NCI-H1417 (cell line): ENCODE data around the gene TBKBP1.

Source experiments
- DNase-seq, 3 experiments: peaks; one replicate each; lab custom pipeline; 2025; lab: John Stamatoyannopoulos, UW

The TBKBP1 gene

DNA sequence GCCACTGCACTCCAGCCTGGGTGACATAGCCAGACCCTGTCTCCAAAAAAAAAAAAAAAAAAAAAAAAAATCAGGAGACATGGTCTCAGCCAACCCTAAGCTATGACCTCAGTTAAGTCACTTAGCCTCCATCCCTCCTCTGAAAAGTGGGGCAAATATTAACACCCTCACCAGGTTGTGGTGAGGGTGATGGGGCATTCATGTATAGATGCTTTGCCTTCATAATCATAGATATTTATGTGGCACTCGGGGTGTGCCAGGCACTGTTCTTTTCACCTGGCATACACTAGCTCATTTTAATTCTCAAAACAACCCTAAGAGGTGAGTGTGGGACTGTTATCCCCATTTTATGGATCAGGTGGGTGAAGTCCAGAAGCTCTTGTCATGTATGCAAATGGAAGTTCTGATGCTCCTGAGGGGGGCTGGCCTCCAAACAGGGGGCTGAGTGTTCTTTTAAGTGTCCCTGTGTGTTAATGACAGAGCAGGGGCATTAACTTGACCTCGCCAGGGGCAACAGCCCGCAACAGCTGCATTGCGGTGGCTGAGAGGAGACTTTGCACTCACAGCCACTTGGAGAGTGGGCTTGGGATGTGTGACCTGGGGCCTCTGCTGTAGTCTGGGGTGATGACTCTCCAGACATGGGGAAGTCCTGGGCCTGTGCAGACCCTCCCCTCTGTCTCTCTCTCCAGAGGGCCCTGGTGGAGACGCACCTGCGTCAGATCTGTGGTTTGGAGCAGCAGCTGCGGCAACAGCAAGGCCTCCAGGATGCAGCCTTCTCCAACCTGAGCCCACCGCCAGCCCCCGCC is 4.1 kb downstream of the TBKBP1 start:
- no peak for DNase-seq

GRCh38 chr17:47698749-47699535 is 5.0 kb downstream of the TBKBP1 start:
- DNase-seq = peak; percentile 23 to 64 (median 52)

- no peak for DNase-seq
Measured at GRCh38 chr17:47699536-47699840, 5.5 kb downstream of the TBKBP1 start.

DNA sequence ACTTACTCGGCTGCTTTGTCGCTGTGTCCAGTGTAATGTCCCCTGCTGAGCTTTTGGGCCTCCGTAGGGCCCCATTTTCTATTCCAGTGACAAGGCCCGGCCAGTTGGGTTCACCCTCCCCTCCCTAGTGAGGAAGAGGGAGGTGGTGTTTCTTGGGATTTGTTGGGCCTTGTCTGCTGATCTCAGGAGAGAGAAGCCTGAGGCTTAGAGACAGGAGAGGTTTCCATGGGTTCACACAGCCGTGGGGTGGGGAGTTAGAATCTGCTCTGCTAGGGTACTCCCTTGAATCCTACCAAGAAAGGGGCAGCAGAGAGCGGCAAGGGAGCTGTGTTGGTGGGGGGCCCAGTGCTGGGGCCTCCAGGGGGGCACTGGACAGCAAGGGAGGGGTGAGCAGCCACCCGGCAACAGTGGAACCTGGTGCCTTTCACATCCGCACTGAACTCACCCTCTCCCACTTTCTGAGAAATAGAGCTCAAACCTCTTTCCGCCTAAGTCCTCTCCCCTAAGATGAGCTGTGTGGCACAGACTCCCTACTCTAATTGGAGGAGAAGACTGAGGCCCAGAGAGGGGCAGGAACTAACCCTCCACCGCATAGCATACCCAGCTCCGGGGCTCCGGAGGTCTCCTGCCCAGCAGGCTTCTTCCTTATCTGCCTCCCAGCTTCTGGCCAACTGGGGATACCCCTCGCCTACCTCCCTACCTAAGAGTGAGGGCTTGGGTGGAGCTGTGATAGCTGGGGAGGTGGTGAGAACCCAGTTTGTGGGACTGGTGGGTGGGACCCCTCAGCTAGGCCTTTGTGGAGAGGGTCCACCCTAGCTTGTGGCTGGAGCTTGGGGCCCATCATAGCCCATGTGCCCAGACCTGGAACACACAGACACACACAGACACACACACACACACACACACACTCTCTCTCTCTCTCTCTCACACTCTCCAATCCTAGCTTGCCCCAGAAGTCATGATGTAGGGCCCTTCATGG is 6.8 kb downstream of the TBKBP1 start:
- no peak for DNase-seq

DNA sequence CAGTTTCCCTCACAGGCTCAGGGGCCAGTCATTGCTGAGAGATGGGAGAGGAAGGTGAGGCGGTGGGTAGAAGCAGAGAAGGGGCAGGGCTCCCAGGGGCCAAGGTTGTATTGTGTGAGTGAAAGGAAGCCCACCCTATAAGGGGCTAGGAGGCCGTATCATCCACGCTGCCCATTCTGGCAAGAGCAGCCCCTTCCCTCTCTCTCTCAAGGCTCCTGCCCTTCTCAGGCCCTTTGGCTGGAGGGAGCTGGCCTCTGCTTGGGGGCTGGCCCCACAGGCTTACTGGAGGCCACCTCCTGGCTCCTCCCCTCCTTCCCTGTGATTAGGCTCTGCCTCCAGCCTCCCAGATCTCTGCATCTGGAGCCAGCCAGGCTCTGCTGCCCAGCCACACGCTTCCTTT is 7.6 kb downstream of the TBKBP1 start:
- no peak for DNase-seq

DNA sequence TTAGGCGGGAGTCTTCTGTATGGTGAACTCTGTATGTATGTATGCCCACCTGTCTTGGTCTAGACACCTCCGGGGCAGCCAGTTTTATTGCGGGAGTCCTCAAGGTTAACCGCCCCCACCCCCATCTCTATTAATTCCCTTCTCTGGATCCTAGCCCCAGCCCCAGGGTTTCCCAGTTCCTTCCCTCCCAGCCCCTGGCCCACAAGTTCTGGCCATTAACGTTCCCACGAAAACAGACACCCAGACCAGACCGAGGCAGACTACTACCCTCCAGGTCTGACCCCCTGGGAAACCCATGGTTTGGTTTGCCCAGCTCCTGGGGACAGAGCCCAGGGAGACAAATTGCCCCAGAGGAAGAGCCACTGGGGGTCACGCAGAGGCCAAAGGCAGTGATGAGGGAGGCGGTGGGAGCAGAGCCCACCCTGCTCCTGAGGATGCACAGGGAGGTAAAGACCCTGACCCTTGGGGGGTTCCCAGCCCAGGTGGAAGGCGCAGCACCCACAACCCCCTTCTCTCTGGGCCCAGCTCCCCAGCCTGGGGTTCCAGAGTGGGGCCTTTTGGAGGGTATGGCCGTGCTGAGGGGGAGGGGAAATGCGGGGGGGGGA is 8.5 kb downstream of the TBKBP1 start:
- DNase-seq = no peak

DNA sequence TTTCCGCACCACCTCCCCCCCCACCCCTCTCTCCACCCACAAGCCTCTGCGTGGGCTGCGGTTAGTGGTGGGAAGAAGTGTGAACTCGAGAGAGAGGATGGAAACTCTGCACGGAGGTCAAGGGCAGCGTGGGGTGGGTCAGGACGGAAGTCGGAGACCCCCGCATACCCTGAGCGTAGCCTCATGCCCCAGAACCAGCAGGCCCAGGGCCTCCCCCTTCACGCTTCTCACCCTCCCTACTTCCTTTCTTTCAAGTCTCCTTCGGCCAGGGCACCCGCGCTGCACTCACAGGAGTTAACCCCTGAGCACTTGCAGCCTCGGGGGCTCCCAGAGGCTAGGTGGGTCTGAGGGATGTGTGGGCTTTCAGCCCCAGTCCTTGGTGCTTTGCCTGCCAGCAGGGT is 9.2 kb downstream of the TBKBP1 start:
- no peak for DNase-seq

DNA sequence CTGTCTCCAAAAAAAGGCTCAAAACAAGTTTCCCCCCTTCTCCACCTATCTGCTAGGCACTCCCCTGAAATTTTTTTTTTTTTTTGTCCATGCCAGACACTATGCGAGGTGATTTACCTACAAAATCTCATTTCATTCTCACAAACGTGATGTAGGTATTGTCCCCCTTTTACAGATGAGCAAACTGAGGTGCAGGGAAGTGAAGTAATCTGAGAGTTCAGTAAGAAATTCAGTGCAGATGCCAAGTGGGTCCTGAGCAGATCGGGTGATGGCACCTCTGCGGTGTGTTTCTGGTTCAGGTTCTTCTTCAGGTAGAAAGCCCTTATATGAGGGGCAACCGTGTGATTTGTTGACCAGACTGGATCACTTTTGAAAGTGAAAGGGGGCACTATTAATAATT is 9.7 kb downstream of the TBKBP1 start:
- DNase-seq = no peak

DNA sequence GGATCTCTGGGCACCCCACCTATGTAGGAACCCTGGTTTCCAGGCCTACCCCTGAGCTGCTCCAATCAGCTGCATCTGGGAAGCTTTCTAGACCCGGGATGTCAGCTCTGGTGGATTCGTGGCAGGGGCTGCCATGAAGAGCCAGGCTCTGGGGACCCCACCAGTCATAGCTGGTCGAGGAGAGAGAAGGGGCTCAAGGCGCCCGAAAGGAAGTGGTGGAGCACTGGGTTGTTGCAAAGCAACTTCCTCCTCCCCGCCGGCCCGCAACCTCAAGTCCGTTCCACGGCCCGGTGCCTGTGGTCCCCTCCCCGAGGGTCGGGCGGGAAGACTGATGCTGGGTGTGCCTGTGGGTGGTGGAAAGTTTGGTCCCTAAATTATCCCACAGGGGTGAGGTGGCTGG is 10.2 kb downstream of the TBKBP1 start:
- DNase-seq = no peak

- DNase-seq = no peak
Measured at GRCh38 chr17:47704736-47705135, 10.8 kb downstream of the TBKBP1 start.

DNA sequence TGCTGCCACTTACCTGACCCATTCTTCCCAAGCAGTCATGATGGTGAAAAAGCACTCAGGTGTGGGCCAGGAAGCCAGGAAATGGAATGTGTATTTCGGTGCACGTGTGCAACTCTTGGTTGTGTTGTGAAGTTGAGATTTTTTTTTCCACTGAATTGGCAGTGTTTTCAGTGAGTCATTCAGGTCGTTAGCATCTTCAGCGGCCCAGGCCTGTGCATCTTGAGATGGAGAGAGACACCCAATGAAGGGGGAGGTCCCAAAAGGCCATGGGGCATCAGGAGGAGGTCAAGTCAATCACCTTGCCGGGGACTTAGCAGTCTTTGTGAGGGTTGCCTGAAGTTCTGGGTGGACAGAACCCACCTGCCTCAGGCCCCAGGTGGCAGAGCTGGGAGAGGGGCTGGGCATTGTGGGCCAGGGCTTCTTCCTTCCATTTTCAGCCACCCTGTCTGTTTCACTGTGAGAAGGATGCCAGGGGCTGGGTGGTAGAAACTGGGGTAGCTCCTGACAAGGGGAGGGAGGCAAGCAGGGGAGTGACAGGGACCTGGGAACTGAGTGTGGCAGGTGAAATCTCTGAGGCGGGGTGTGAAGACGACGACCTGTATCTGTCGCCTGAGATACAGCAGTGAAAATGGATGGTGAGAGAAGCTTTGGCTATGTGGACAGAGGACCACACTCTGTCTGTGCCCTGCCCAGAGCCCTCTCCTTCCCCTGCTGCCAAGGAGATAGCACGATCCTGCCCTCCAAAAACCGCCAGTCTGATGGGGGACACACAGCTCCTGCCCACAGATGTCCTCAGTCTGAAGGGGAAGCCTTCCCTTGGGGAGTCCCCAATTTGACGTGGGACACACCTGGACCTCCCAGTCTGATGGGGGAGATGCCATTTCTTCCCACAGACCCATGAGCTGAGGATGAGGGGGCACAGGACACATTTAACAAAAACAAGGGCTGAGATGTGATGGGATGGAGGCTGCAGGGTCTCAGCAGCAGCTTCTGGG is 11.9 kb downstream of the TBKBP1 start:
- DNase-seq = no peak

- no peak for DNase-seq
Measured at GRCh38 chr17:47707056-47707804, 13.3 kb downstream of the TBKBP1 start.

- DNase-seq = no peak
Measured at GRCh38 chr17:47707884-47708283, 13.9 kb downstream of the TBKBP1 start.

DNA sequence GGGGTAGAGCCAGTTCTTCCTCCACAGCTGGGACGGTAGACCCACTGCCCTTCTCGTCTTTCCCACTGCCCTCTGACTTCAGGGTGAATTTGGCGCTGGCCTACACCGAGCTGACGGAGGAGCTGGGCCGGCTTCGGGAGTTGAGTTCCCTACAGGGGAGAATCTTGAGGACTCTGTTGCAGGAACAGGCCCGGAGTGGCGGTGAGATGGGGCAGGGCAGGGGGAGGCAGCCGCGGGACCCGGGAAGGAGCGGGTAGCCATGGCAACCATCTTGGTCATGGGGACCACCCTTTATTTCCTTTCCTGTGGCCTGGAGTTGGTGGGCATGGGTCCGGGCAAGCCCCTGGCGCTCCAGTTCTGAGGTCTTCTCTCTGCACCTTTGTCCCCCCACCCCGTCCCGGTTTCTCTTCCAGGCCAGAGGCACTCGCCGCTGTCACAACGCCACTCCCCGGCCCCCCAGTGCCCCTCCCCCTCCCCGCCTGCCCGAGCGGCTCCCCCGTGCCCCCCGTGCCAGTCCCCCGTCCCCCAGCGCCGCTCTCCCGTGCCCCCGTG is 14.4 kb downstream of the TBKBP1 start:
- DNase-seq = no peak

DNA sequence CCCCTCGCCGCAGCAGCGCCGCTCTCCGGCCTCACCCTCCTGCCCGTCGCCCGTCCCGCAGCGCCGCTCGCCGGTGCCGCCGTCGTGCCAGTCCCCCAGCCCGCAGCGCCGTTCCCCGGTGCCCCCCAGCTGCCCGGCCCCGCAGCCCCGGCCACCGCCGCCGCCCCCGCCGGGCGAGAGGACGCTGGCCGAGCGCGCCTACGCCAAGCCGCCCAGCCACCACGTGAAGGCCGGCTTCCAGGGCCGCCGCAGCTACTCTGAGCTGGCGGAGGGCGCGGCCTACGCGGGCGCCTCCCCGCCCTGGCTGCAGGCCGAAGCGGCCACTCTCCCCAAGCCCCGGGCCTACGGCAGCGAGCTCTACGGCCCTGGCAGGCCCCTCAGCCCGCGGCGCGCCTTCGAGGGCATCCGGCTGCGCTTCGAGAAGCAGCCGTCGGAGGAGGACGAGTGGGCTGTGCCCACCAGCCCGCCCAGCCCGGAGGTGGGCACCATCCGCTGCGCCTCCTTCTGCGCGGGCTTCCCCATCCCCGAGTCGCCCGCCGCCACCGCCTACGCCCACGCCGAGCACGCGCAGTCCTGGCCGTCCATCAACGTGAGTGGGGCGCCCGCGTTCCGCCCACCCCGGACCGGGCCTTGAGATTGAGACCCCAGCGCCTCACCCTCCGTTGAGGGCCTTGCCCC is 15.0 kb downstream of the TBKBP1 start:
- no peak for DNase-seq

DNA sequence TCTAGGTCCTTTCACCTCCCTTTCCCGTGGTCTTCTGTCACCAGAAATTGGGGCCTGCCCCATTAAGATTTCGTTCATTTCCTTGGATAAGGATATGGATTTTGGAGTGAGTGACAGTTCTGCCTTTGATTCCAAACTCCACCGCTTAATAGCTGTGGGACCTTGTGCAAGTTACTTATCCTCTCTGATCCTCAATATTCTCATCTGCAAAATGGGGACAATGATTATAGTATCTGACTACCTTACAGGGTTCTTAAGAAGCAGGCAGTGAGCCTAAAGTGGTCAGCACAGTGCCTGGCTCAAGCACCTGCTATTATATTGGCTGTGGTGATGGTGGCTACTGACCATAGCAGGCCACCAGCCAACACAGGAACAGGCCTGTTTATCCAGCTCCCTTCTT is 15.6 kb downstream of the TBKBP1 start:
- no peak for DNase-seq

GRCh38 chr17:47711366-47712099 is 17.6 kb downstream of the TBKBP1 start:
- no peak for DNase-seq

DNA sequence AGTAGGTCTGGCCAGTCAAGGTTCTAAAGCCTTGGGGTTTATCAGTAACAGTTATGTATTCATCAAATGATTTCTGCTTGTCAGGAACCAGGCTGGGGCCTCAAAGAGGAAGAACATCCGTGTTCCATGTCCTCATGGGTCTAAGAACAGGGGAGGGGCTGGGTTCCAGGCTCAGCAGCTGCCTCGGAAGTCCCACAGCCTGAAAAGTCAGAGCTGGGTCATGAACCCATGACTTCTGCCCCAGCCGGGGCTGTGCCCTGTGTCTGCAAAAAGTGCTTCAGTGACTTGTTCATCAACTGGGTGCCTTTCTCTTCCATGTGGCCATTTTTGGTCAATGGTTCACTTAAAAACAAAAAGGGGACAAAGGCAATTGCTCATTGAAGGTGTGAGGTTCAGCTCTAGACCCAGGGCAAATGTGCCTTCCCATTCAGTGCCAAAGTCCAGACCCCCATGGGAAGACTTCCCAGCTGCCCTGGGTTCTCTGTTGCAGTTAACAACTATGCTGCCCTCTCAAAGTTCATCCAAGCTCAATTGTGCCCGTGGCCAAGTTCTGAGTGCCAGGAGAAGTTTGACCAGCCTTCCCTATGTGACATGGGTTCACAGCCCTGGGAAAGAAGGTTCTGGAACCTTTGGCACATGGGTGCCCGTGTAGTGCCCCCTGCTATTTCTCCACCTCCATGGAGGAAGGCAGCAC is 18.5 kb downstream of the TBKBP1 start:
- no peak for DNase-seq
